ENCODE measurements around the gene YARS2. TPM values are rescaled to one million over a fixed set of nuclear protein-coding genes. Genes with fewer than 3 reads are reported as not detected.

Gene YARS2
- 29.3 and 36.8 TPM in 2 replicates for total RNA-seq

DNA sequence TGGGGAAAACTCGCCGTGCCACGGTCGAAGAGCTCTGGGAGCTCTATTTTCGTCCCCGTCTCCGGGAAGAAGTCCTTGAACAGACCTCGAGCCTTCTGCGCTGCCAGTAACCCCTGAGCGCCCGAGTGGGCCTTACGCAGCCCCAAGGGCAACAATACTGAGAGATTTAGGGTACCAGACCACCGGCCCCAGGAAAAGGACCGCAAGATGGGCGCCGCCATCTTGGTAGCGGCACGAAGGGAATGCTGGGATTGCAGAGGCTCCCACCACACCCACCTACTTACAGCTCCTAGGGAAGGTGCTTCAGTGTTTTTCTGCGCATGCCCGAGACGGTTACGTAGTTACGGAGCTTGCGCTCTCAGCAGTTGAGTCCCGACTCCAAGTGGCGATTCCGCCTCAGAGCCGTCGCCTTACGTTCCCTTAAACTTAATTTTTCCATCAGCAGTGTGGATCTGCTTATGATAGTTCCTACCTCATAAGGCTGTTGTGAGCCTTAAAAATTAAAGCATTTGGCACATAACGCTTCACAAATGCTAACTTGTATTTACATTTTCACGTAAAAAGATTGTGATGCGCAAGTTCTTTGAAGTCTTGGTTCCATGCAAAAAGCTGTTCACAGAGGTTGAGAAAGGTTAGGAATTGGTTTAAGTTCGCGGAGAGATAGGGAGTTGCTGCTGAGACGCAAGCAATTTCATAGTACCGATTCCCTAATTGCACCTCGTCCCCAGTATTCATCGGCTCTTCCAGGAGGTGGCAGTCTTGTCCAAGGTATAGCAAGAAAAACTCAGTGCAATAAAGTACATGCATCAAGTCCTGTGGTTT is at the start of gene YARS2:
Gene YARS2 (minus strand): TSS at position 244 of the 822 bp plus-strand sequence. CDS start 23 bp downstream, at position 221.

Other genes with a start within 250 kb of the YARS2 start
- 89.1 and 104 TPM in 2 replicates for gene DNM1L, start 76.6 kb downstream of the YARS2 start, total RNA-seq
- 0.38 and 8.2 TPM in 2 replicates for gene PKP2, start 140.9 kb upstream of the YARS2 start, total RNA-seq